IPS DF 19.7 (cell line): Measurements from ENCODE around the gene CTLA4.

Experiments
- DNase-seq: peaks from one replicate; pipeline ENCODE4 v3.0.0-alpha.2; 2013; ENCODE audit warnings: low read depth, low spot score

CTLA4 gene

DNA sequence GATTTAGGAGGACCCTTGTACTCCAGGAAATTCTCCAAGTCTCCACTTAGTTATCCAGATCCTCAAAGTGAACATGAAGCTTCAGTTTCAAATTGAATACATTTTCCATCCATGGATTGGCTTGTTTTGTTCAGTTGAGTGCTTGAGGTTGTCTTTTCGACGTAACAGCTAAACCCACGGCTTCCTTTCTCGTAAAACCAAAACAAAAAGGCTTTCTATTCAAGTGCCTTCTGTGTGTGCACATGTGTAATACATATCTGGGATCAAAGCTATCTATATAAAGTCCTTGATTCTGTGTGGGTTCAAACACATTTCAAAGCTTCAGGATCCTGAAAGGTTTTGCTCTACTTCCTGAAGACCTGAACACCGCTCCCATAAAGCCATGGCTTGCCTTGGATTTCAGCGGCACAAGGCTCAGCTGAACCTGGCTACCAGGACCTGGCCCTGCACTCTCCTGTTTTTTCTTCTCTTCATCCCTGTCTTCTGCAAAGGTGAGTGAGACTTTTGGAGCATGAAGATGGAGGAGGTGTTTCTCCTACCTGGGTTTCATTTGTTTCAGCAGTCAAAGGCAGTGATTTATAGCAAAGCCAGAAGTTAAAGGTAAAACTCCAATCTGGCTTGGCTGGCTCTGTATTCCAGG is at the start of gene CTLA4:
CTLA4 (plus strand) TSS at position 211 of the 640 bp plus-strand sequence; CDS start at position 383, 172 bp downstream.
- no peak for DNase-seq

DNA sequence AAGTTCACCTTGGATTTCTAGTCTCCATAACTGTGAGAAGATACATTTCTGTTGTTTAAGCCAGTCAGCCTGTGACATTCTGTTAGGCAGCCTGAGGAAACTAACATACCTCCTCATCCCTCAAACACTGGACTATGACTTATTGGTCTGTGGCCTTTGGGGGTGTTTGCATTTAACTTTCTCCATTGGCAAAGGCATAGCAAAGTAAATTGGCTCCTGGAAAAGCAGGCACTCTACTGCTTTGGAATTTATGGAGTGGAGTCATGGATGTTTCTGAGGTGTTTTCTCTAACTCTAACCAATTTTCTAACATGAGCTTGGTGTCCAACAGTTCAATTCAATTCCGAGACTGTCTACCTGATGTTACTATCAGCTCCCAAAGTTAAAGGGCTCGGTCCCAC is 48.9 kb upstream of the CTLA4 start:
- DNase-seq, result no peak

DNA sequence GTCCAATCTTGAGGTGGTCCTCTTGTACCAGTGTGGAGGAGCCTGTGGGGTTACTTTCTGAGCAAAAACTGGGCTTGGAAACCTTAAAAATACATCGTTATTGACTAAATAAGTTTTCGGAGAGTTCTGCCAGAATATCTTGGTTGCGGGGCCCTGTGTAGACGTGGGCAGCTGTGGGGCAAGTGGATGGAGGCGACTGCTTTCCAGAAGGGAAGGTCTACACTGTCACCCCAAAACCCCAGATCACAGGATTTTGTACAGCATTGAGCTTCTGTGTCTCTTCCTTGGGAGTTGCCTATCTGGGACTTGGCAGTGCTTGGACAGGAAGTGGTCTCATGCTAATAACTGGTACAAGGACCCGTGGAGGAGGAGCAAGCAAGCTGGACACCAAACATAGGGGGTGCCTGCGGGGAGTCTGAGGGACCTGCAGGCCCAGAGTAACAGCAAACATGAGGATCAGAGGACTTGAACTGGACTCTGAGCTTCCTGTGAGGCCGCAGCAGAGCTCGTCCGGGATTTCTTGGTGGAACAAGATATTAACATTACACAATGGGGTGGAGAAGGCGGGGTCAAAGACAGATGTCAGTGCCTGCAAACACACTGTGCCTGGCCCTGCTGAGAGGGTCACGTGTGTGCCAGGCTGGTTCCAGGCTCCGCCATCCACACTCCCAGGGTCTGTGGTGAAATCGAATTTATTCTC is 48.0 kb upstream of the CTLA4 start:
- DNase-seq, result no peak

DNA sequence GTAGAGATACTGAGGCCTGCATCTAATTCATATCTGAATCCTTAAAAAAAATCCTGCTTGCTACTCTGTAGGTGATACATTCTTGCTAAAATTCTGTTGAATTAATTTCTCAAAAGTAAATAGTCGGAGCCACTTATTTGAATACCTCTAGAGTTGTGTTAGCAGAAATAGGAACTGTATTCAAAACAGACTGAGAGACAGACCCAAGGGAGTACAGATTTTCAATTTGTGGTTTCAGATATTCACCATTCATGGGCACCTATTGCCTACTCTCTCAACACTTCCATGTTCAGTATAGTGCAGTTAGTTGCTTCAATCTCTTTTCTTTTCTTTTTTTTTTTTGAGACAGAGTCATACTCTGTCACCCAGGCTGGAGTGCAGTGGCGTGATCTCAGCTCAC is 46.6 kb upstream of the CTLA4 start:
- DNase-seq, result no peak

DNA sequence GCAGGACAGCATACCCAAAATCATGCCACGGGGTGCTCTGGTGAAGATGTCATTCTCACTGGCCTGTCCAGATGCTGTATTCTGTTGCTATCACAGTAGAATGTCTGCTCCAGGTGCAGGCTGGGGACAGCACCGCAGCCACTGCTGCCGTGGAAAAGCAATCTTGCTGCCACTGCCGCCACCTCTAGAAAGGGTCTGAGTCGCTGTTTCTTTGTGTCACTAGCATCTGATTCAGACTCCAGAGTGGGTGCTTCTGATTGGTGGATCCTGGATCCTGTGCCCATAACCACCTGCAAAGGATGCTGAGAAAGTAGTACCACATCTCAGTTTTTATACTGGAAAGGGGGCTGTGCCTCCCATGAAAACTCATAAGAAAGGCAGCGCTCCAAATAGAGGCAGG is 45.3 kb upstream of the CTLA4 start:
- no peak for DNase-seq

DNA sequence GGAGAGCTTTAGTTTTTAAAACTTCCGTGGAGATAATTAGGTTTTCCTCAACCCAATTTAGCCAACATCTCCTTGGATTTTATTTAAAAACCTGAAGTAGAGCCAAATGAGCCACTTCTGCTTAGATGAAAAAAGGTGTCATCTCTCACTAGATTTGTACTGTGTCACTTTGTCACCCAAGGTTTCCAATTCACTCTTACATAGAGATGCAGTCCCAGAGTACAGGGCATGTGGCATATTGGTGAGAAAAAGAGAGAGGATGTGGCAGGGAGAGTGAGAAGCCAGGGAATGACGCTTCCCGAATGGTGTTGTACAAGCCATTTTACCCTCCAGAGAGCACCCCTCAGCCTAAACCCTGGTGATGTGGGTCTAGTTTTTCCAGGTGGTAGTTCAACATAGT is 44.4 kb upstream of the CTLA4 start:
- DNase-seq, result no peak

DNA sequence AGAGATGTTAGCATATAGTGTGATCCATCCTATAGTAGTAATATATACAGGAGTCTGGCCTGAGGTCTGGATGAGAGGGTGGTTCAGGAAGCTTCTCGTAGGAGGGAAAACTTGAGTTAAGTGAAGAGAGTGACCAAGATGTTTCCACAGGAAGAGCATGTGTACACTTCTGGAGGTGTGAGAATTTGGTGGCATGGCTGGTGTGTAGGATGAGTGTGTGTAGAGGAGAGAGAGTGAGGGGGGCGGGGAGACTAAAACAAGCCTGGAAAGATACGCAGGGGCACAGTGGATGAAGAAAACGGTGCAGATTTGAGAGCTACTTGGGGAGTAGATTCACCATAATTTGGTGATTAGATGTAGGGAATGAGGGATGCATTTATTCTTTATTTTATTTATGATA is 43.5 kb upstream of the CTLA4 start:
- DNase-seq, result no peak

DNA sequence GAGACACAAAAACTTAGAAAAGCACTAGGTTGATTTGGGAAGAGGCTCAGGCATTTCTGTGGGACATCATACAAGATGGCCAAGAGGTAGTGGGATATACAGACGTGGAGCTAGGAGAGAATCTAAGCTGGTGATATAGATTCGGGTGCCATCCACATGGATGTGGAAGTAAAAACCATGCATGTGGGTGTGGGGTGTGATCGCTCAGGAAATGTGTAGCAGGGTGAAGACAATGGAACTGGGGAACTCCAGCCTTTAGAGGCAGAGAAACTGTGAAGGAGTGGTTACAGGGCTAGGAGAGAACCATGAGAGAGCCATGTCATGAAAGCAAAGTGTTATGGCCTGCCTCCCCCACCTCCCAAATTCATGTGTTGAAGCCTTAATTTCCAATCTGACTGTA is 43.0 kb upstream of the CTLA4 start:
- DNase-seq, result no peak

DNA sequence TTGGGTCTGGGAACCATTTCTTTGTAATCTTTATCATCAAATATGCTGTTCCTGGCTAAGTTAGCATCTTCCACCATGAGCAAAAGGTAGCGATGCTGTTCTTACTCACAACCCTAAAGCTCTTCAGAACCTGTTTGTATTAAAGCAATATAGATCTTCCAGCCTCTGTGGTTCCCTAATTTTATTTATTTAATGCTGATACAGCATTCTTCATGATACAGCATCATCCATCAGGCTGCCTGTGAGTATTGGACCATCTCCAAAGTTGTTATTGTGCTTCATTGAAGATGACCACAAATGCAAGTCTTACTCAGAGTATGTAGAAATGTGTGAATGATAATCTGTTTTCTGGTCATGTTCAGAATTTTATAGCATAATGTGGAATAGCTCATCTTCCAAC is 40.9 kb upstream of the CTLA4 start:
- no peak for DNase-seq

DNA sequence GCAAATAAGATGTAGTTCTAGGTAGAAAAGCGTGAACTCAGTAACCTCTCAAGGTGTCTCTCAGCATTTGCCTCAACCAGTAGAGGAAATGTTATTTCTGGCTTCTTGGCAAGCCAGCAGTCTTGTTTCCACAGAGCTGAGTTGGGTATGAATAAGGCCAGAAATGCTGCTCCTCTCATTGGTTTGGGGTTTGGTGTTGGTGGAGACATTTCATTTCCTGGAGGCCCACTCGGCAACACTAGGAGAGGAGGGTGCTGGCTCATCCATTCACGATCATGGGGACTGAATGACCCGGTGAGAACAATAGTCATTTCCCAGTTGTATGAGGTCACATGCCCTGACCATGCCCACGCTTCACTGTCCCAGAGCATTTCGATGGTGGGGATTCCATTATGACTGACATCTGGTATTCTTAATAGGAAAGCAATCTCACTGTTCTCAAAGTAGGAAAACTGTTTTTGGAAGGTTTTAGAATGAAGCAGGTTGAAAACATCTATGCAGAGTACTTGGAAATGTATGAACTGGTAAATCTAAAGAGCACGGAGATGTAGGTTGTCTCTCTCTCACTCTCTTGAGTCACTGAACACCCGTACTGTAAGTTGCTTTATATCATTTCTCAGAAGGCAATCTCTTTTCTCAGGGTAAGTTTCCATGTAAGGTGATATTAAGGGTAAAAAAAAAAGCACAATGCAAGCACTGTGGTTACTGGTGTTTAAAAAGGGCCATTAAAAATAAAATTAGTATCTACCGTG is 37.1 kb upstream of the CTLA4 start:
- no peak for DNase-seq

DNA sequence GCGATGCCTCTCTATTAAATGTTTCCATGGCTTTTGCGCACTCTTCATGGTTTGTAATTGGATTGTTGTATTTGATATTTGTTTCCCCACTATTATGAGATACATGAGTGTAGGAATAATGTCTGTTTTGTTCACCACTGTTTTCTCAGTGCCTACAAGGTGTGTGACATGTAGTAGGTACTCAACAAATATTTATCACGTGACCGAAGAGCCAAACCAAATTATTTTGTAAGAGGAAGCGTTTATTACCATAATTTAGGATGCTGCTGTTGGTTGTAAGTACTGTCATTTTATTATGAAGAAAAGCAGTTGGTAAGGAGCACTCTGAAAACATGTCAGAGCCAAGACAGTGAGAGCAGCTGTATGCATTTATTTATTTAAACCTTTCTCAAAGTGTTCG is 32.2 kb upstream of the CTLA4 start:
- no peak for DNase-seq

DNA sequence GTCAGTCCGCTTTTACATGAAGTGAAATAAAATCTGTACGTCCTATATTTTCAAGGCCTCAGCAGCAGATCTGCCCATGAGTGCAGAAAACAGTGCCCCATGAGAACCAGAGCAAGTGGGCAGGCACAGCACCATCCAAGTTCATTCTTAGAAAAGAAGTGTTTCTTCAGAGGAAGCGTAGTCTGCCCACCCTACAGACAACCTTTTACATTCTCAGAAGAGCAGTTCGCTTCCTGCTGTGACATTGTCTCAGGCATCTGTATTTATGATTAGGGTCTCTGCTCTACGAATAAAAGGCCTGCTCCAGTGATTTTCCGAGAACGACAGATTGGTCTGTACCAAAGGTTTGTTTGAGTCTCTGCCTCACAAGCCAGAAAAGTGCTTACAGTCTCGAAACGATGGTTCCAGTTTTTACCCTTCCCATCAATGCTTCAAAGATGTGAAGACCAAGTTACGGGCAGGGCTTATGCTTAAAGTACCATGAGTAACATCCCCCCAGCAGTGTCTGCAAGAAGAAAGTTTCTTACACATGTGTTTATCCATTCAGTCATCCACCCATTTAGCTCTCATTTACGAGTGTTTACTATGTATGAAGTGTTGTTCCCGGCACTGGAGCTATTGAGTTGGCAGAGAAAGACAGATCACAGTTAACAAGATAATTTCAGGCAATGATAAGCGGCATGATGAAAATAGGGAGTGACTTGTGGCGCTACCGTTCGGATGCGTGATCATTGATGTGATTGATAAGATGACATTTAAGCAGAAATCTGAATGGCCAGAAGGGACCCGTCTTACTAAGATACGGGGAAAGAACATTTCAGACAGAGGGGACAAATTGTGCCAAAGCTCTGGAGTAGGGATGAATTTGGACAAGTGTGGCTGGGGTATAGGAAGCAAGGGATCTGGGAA is 31.4 kb upstream of the CTLA4 start:
- no peak for DNase-seq

DNA sequence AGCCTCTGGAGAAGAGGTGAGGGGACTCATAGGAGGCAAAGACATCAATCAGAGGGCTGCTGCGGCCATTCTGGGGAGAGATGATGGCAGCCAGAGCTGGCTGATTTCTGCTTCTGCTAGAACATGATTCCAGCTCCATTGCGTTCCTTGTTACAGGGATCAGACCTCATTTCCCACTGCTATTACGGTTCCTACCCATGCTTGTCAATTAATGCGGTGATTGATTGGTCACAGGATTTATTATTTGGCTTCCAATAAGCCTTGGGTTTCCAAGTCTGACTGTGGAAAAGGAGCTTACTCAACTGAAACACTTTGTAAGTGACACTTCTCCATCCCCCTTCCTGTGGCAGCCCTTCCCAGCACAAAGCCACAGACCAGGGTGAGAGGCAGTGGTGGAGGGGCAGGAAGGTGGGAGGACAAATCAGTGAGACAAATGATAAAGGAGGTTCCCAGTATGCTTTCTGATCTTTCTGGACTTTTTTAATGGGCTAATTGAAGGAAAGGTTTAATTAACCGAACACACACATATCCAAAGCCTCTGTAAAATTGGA is 26.8 kb upstream of the CTLA4 start:
- no peak for DNase-seq

DNA sequence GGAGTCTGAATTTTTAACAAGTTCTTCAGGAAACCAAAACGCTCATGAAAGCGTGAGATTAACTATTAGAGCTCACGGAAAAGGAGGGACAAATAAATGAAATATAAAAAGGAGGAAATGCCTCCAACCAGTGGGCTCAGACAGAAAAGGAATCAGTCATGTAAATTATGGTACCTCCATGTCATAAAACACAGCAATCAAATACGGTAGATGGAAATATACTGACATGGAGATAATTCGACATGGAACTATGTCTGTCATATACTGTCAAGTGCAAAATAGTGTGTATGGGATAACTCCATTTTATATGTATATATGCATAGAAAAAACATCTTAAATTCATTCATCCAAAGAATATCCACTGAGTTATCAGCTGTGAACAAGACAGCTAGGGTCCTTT is 25.9 kb upstream of the CTLA4 start:
- no peak for DNase-seq

DNA sequence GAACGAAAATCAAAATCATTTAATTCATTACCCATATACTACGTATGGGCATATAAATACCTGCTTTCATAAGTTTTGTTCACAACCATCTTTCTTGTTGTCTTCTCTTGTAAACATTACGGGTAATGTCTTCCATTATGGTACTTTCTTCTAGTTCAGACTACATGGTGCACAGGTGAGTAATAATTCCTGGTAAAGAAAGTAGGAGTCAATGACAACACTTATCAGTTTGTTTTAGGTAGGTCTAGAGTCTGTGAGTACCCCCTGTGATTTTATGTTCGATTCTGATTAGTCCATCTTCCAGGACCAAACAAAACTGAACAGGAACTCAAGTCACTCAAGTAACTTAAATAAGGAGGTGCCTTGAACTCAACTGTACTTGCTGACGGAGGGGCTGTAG is 25.2 kb upstream of the CTLA4 start:
- no peak for DNase-seq

DNA sequence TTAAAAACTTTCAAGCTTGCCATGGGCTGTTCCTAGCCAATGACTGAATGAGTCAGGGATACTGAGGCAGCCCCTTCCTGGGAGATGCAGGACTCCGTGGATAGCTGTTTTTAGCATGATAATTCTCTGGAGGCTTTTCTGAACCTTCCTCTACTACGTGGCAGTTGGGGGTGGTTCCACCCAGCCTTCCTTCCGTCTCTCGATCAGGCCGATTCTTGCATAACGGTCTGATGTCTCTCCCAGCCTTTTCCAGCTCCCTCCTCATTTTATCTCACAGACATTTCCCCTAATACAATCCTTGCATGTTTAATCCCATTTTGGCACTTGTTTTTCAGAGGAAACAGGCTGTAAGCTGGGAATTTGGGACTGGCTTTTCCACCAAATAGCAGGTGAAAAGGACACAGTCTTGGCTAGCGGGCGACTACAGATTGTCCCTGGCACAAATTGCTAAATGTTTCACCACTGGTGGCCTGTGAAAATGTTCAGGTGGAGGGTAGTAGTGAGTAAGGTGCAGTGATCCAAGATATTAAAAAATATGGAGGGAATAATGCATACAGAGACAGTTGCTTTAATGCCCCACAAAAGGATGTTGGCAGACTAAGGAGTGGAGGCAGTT is 21.0 kb upstream of the CTLA4 start:
- no peak for DNase-seq

DNA sequence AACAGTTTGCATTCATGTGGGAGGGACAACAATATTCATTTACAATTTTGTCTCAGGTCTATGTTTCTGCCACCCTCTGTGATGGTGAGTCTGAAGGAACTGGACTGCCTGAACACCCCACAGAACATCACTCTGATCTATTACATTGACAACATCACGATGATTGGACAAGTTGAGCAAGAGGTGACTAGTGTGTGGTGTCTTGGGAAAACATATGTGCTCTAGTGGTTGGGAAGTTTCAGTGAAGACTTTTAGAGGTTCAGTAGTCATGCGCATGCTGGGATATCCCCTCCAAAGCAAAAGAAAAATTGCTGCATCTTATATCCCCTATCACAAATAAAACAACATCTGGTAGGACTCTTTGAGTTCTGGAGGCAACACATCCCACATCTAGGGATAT is 18.6 kb upstream of the CTLA4 start:
- DNase-seq, result no peak

DNA sequence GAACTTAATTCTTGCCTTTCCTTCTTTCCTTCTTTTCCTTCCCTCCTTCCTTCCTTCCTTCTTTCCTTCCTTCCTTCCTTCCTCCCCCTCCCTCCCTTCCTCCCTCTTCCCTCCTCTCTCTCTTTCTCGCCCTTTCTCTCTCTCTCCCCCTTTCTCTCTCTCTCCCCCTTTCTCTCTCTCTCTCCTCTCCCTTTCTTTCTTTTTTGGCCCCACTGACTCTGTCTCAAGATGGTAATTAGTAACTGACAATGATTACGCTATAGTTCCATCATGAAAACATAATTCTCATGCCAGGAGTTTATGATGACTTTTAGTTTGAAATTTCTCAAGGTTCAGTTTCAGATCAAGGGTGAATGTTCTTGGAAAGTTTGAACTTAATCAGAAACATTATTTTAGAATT is 14.8 kb upstream of the CTLA4 start:
- no peak for DNase-seq

DNA sequence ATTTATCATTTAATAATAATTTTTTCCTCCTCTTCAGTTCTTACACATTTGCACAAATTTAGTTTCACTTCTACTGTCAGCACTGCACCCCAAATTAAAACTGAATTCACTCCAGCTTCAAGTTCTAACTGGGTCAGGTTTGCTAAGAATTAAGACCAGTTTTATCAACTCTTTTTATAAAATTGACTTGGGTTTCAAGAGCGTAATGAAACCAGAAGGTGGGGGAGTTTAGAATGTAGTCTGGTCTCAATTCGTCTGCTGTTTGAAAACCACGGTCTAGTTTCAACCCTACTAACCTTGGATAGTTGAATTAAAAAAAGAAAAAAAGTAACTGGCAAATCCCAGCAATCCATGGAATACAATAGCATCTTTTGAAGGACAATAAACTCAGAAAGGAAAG is 14.3 kb upstream of the CTLA4 start:
- DNase-seq, result no peak

DNA sequence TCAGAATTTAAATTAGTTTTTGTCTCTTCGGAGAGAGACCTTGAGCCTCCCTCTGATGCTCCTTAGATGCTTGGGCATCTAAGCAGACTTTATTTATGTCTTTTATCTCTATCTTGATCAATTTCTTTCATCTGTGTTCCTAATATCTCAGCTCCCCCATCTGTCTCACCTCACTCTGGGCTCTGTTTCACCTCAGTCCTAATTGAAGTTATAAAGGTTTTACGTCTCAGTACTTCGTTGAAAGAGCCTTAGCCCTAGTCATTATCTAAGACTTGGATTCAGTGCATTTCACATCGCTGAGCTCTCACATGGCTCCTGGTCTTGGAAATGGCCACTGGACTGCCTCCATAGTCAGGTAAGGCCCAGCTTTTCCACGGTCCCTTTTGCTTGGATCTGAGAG is 13.8 kb upstream of the CTLA4 start:
- no peak for DNase-seq

DNA sequence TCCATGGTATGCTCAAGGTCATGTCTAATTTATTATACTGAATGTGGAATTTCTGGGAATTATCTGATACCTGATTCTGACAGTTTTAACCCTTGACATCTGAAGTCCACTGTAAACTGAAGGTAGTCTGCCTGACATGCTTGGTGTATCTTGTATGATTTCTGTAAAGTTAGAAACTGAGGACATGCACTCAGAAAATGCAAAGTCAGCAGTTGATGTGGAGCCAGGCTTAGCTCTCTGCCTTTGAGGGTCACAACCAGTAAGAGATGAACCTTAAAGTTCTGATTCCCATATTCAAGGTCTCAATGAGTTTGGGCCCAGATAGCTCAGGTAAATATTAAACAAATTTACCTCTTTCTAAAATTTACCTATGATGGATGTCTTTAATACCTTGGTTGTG is 12.3 kb upstream of the CTLA4 start:
- DNase-seq, result no peak
